Stimulated activated CD8-positive, alpha-beta memory T cell treated with anti-CD3 and anti-CD28 coated beads, Interleukin-4, amount 100 ng/mL, for 48 hours (primary cell): ENCODE results near the gene HOXC6.

Experiments used
- DNase-seq: peaks from one replicate; pipeline ENCODE4 v3.0.0-alpha.2; 2020

HOXC6 gene

GRCh38 chr12:54002915-54003389 is 25.3 kb upstream of the HOXC6 start:
- no peak for DNase-seq

- DNase-seq, result no peak
Observed at GRCh38 chr12:54003625-54004024, 24.6 kb upstream of the HOXC6 start.

- DNase-seq, result no peak
Observed at GRCh38 chr12:54004063-54004840, 24.0 kb upstream of the HOXC6 start.

GRCh38 chr12:54004841-54005530 is 23.3 kb upstream of the HOXC6 start:
- DNase-seq, result no peak

- no peak for DNase-seq
Observed at GRCh38 chr12:54005531-54005852, 22.7 kb upstream of the HOXC6 start.

- peak; percentile 94 for DNase-seq
Observed at GRCh38 chr12:54005853-54006558, 22.2 kb upstream of the HOXC6 start.

GRCh38 chr12:54006559-54007220 is 21.6 kb upstream of the HOXC6 start:
- no peak for DNase-seq

- no peak for DNase-seq
Observed at GRCh38 chr12:54007538-54008259, 20.5 kb upstream of the HOXC6 start.

- no peak for DNase-seq
Observed at GRCh38 chr12:54008260-54008552, 20.0 kb upstream of the HOXC6 start.

- no peak for DNase-seq
Observed at GRCh38 chr12:54009171-54010052, 18.8 kb upstream of the HOXC6 start.

GRCh38 chr12:54010053-54010971 is 17.9 kb upstream of the HOXC6 start:
- DNase-seq, result no peak

- no peak for DNase-seq
Observed at GRCh38 chr12:54010972-54011664, 17.1 kb upstream of the HOXC6 start.

GRCh38 chr12:54011665-54012532 is 16.3 kb upstream of the HOXC6 start:
- DNase-seq, result no peak

- DNase-seq, result no peak
Observed at GRCh38 chr12:54012631-54013409, 15.4 kb upstream of the HOXC6 start.

GRCh38 chr12:54014377-54015017 is 13.7 kb upstream of the HOXC6 start:
- no peak for DNase-seq

- no peak for DNase-seq
Observed at GRCh38 chr12:54015018-54015931, 13.0 kb upstream of the HOXC6 start.
